Measurements from ENCODE around the gene VIPR2.

VIPR2 gene

GRCh38 chr7:159158125-159158887, 13.6 kb upstream of the VIPR2 start:
- DNase-seq (ENCODE audit: low read depth) = no peak

GRCh38 chr7:159157714-159158113, 13.0 kb upstream of the VIPR2 start:
- no peak for DNase-seq (ENCODE audit: low read depth)

GRCh38 chr7:159156436-159157245, 12.0 kb upstream of the VIPR2 start:
- no peak for DNase-seq (ENCODE audit: low read depth)

- no peak for DNase-seq (ENCODE audit: low read depth)
Observed at GRCh38 chr7:159155410-159155809, 10.7 kb upstream of the VIPR2 start.

GRCh38 chr7:159154243-159154642, 9.6 kb upstream of the VIPR2 start:
- DNase-seq (ENCODE audit: low read depth) = no peak

DNA sequence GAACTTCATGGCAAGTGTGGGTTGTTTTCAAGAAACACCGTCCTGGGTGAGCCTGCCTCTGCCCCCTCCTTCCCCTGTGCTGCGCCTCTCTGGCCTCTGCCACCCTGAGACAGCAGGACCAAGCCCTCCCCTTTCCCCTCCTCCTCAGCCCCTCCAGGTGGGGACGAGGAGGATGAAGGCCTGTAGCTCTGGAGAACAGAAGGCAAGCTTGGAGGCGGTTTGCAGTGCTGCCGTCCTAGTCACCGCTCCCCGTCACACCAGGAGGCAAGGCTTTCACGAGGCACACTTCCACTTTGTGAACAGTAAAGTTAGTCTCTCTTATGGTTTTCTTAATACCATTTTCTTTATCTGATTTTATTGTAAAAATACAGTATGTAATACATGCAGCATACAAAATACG, 8.8 kb upstream of the VIPR2 start:
- no peak for DNase-seq (ENCODE audit: low read depth)

- no peak for DNase-seq (ENCODE audit: low read depth)
Observed at GRCh38 chr7:159152816-159153215, 8.1 kb upstream of the VIPR2 start.

GRCh38 chr7:159151231-159151630, 6.6 kb upstream of the VIPR2 start:
- DNase-seq (ENCODE audit: low read depth) = no peak

- no peak for DNase-seq (ENCODE audit: low read depth)
Observed at GRCh38 chr7:159149488-159149887, 4.8 kb upstream of the VIPR2 start.

DNA sequence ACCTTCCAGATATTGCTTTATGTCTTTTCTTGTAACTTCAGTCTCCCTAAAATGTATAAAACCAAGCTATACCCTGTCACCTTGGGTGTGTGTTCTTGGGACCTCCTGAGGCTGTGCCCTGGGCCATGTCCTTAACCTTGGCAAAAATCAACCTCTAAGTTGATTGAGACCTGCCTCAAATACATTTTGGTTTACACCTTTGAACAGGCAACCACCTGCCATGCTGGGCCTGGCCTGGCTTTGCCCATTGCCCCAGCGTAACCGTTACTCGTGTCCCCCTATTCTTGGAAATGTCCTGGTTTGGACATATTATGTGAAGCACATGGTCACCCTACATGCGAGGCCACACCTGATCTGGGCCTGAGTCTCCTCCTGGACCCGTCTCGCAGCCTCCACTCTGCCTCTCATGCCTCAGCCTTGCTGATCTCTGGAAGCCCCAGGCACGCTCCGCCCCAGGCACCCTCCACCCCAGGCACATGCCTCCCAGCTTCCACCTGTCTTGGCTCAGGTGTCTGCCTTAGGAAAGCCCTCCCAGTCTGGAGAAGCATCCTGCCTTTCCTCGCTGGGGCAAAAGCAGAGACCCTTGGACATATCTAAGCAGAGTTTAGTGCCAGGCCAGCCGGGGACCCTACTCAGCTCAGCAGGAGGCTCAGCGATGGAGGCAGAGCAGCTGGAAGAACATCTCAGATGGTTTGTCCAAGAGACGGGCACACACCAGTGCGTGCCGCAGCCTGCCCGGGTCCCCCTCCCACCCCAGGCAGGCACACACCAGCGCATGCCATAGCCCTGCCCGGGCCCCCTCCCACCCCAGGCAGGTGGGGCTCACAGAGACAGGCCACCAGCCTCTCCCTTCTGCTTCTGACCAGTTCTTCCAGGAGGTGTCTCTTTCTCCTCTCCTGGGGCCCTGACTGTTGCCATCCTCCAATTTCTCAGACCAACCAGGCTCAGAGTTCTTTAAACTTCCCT, 4.0 kb upstream of the VIPR2 start:
- no peak for DNase-seq (ENCODE audit: low read depth)

GRCh38 chr7:159147687-159148086, 3.0 kb upstream of the VIPR2 start:
- no peak for DNase-seq (ENCODE audit: low read depth)

- no peak for DNase-seq (ENCODE audit: low read depth)
Observed at GRCh38 chr7:159147246-159147645, 2.6 kb upstream of the VIPR2 start.

- DNase-seq (ENCODE audit: low read depth) = no peak
Observed at GRCh38 chr7:159146084-159146858, 1.6 kb upstream of the VIPR2 start.

GRCh38 chr7:159145490-159145855, 806 bp upstream of the VIPR2 start:
- no peak for DNase-seq (ENCODE audit: low read depth)

- no peak for DNase-seq (ENCODE audit: low read depth)
Observed at GRCh38 chr7:159143780-159144757, 598 bp downstream of the VIPR2 start.

- DNase-seq (ENCODE audit: low read depth) = no peak
Observed at GRCh38 chr7:159142730-159143129, 1.9 kb downstream of the VIPR2 start.

DNA sequence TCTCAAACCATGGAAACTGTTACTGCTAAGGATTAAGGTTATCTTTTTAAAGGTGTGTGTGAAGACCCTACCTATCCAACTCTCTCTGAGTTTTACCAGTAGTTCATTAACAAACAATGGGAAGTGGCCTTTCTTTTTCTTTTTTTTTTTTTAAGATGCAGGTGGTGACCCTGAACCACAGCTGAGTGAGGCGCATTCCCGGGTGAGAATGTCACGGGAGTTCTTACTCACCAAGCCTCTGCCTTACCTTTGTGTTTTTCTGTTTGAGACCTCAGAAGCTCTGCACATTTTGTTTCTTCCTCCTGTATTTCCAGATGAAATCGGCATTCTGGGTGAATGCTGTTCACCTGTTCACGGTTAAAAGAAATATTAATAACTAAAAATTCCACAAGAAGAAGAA, 2.5 kb downstream of the VIPR2 start:
- DNase-seq (ENCODE audit: low read depth) = no peak

GRCh38 chr7:159141660-159142059, 3.0 kb downstream of the VIPR2 start:
- DNase-seq (ENCODE audit: low read depth) = no peak

DNA sequence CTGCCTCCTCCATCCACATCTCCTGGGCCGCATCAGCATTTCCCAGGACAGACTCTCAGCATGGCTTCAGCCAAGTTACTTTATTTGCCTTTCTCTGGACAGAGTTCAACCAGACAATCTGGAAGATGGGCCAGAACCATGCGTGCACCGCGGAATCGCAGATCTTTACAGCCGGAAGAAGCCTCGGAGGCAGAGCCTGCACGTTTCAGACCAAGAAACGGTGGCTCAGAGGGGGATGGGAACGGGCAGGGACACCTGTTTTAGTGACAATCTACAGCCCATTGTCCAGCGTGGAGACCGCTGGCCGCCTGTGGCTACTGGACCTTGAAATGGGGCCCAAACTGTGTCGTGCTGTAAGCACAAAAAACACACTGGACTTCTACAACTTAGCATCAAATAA, 3.5 kb downstream of the VIPR2 start:
- no peak for DNase-seq (ENCODE audit: low read depth)

DNA sequence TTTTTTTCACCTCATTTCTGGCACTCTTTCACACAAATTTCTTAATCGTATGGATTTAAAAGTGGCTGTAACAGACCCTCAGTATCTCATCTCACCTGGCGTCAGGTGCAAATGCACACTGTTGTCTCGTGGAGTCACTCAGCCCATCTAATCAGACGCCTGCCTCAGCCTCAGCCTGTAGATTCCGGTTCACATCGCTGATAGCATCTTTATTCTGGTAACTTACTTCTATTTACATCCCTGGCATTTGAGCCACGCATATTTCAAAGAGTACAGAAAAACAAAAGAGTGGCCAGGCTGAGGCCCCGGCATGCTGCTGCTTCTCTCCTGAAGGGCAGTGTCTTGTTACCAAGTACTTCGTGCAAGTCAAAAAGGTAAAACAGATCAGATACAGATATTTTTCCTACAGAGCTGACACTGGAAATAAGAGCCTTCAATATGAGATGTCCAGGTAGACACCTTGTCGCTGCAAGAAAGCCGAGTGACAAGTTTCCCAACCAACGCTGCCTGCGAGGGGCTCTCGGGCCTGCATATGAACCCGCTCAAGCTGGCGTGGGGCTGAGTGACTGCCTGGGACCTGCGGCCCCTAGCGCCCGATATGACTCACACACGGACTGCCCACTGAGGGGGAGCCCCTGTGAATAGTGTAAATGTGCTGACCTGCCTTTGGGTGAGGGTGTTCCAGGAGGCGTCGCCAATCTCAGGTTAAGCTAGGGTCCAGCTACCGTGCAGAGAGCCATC, 4.3 kb downstream of the VIPR2 start:
- DNase-seq (ENCODE audit: low read depth) = no peak

Data from ELR (cell line).